ENCODE results near the gene SDK1. TPM values are rescaled to one million over a fixed set of nuclear protein-coding genes. Genes with fewer than 3 reads are reported as not detected.

Gene SDK1
- total and polyA plus RNA-seq, 2 experiments from 2014 or later = 2.1 to 10.0 TPM

DNA sequence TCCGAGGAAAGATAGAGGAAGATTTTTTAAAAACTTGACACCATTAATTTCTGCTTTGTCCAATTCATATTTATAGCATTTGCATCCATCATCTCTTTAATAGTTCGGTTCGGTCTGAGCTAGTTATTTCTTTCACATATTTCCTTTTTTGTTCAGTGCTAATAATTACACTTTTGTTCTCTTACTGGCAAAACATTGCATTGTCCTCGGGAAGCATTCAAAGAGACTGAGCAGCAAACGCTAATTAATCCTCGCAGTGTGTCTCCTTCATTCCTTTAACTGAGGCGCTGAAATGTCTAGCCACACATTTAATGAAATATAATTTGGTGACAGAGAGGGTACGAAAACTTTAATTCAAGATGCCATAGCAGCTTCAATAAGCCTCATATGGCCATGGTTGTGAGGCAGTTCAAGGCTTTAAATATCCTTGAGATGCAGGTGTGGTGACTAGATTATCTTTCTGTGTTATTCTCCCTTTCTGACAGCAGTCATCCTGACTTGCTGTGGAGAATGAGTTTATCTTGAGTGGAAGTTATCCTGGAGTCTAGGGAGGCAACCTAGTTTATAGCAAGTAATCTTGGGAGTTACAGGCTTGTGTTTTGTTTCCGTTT lies 431.4 kb downstream of the SDK1 start:
- no peaks in the 10 kb centered on the region for H3K27me3 ChIP-seq (ENCODE audit: insufficient read depth)
- H4K20me1 ChIP-seq (replicated peaks; ENCODE audit: insufficient read depth) = no peaks in the 10 kb centered on the region
- H3K36me3 ChIP-seq (ENCODE audit: insufficient read depth) = no peaks in the 10 kb centered on the region
- no peak overlapping the region for H3K4me3 ChIP-seq
- DNase-seq (ENCODE audit: low spot score) (no peak), ATAC-seq (no peak)
- no peak overlapping the region for H3K4me2 ChIP-seq
- Mint-ChIP-seq H3K9me3 (peaks cover 7% of the 10 kb centered on the region; the same call in 2 of the 3 replicates), H3K4me3 (no peak overlapping the region), H3K36me3 (ENCODE audit: low read depth) (peaks cover 8% of the 10 kb centered on the region; the same call in 1 of the 3 replicates), H3K27me3 (ENCODE audit: insufficient read depth, low read depth, poor library complexity) (peaks cover under 1% of the 10 kb centered on the region), H3K4me1 (peaks cover 5% of the 10 kb centered on the region; the same call in 1 of the 3 replicates), H3K27ac (no peak overlapping the region)
- H3K79me2 ChIP-seq (replicated peaks; ENCODE audit: insufficient read depth) = no peaks in the 10 kb centered on the region
- no peaks in the 10 kb centered on the region for H3F3A ChIP-seq (replicated peaks; ENCODE audit: low read depth)
- H2AFZ ChIP-seq = no peak overlapping the region
- H3K27ac ChIP-seq (ENCODE audit: low read depth) = no peak overlapping the region
- H3K9me2 ChIP-seq (ENCODE audit: insufficient read depth) = no peaks in the 10 kb centered on the region; the same call in none of the 2 replicates
- TF ChIP-seq ZNF331 (CRISPR knock-in tag; IDR thresholded peaks at IDR 0.05; ENCODE audit: low read depth) = no peak
- TF ChIP-seq, protein P1, sequence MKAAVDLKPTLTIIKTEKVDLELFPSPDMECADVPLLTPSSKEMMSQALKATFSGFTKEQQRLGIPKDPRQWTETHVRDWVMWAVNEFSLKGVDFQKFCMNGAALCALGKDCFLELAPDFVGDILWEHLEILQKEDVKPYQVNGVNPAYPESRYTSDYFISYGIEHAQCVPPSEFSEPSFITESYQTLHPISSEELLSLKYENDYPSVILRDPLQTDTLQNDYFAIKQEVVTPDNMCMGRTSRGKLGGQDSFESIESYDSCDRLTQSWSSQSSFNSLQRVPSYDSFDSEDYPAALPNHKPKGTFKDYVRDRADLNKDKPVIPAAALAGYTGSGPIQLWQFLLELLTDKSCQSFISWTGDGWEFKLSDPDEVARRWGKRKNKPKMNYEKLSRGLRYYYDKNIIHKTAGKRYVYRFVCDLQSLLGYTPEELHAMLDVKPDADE (IDR thresholded peaks at IDR 0.05) = no peak
- TF ChIP-seq, protein P2, sequence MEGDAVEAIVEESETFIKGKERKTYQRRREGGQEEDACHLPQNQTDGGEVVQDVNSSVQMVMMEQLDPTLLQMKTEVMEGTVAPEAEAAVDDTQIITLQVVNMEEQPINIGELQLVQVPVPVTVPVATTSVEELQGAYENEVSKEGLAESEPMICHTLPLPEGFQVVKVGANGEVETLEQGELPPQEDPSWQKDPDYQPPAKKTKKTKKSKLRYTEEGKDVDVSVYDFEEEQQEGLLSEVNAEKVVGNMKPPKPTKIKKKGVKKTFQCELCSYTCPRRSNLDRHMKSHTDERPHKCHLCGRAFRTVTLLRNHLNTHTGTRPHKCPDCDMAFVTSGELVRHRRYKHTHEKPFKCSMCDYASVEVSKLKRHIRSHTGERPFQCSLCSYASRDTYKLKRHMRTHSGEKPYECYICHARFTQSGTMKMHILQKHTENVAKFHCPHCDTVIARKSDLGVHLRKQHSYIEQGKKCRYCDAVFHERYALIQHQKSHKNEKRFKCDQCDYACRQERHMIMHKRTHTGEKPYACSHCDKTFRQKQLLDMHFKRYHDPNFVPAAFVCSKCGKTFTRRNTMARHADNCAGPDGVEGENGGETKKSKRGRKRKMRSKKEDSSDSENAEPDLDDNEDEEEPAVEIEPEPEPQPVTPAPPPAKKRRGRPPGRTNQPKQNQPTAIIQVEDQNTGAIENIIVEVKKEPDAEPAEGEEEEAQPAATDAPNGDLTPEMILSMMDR (conservative IDR thresholded peaks at IDR 0.05; ENCODE audit: low read depth in 2 of 2) = no peak
- TF ChIP-seq, protein P3, sequence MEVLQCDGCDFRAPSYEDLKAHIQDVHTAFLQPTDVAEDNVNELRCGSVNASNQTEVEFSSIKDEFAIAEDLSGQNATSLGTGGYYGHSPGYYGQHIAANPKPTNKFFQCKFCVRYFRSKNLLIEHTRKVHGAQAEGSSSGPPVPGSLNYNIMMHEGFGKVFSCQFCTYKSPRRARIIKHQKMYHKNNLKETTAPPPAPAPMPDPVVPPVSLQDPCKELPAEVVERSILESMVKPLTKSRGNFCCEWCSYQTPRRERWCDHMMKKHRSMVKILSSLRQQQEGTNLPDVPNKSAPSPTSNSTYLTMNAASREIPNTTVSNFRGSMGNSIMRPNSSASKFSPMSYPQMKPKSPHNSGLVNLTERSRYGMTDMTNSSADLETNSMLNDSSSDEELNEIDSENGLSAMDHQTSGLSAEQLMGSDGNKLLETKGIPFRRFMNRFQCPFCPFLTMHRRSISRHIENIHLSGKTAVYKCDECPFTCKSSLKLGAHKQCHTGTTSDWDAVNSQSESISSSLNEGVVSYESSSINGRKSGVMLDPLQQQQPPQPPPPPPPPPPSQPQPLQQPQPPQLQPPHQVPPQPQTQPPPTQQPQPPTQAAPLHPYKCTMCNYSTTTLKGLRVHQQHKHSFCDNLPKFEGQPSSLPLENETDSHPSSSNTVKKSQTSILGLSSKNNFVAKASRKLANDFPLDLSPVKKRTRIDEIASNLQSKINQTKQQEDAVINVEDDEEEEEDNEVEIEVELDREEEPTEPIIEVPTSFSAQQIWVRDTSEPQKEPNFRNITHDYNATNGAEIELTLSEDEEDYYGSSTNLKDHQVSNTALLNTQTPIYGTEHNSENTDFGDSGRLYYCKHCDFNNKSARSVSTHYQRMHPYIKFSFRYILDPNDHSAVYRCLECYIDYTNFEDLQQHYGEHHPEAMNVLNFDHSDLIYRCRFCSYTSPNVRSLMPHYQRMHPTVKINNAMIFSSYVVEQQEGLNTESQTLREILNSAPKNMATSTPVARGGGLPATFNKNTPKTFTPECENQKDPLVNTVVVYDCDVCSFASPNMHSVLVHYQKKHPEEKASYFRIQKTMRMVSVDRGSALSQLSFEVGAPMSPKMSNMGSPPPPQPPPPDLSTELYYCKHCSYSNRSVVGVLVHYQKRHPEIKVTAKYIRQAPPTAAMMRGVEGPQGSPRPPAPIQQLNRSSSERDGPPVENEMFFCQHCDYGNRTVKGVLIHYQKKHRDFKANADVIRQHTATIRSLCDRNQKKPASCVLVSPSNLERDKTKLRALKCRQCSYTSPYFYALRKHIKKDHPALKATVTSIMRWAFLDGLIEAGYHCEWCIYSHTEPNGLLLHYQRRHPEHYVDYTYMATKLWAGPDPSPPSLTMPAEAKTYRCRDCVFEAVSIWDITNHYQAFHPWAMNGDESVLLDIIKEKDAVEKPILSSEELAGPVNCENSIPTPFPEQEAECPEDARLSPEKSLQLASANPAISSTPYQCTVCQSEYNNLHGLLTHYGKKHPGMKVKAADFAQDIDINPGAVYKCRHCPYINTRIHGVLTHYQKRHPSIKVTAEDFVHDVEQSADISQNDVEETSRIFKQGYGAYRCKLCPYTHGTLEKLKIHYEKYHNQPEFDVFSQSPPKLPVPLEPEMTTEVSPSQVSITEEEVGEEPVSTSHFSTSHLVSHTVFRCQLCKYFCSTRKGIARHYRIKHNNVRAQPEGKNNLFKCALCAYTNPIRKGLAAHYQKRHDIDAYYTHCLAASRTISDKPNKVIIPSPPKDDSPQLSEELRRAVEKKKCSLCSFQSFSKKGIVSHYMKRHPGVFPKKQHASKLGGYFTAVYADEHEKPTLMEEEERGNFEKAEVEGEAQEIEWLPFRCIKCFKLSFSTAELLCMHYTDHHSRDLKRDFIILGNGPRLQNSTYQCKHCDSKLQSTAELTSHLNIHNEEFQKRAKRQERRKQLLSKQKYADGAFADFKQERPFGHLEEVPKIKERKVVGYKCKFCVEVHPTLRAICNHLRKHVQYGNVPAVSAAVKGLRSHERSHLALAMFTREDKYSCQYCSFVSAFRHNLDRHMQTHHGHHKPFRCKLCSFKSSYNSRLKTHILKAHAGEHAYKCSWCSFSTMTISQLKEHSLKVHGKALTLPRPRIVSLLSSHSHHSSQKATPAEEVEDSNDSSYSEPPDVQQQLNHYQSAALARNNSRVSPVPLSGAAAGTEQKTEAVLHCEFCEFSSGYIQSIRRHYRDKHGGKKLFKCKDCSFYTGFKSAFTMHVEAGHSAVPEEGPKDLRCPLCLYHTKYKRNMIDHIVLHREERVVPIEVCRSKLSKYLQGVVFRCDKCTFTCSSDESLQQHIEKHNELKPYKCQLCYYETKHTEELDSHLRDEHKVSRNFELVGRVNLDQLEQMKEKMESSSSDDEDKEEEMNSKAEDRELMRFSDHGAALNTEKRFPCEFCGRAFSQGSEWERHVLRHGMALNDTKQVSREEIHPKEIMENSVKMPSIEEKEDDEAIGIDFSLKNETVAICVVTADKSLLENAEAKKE (CRISPR knock-in tag; IDR thresholded peaks at IDR 0.05) = no peak
- H3K4me1 ChIP-seq (ENCODE audit: insufficient read depth) = no peaks in the 10 kb centered on the region

Data from GM23338 (cell line).